HG02571 (cell line): Measurements from ENCODE around the gene CNTN5.
"Not testable (repeated sequence)": the region's sequence is repeated elsewhere in the genome, so short reads cannot be mapped to it uniquely, and the experiment has no call there.

Source experiments
- ATAC-seq: cut with Tn5 transposase; IDR thresholded peaks from one replicate; pipeline ENCODE4 v1.9.1; 2021; ENCODE audit warnings: mild to moderate bottlenecking, moderate library complexity; ENCODE audit not compliant: unreplicated experiment

CNTN5 gene

DNA sequence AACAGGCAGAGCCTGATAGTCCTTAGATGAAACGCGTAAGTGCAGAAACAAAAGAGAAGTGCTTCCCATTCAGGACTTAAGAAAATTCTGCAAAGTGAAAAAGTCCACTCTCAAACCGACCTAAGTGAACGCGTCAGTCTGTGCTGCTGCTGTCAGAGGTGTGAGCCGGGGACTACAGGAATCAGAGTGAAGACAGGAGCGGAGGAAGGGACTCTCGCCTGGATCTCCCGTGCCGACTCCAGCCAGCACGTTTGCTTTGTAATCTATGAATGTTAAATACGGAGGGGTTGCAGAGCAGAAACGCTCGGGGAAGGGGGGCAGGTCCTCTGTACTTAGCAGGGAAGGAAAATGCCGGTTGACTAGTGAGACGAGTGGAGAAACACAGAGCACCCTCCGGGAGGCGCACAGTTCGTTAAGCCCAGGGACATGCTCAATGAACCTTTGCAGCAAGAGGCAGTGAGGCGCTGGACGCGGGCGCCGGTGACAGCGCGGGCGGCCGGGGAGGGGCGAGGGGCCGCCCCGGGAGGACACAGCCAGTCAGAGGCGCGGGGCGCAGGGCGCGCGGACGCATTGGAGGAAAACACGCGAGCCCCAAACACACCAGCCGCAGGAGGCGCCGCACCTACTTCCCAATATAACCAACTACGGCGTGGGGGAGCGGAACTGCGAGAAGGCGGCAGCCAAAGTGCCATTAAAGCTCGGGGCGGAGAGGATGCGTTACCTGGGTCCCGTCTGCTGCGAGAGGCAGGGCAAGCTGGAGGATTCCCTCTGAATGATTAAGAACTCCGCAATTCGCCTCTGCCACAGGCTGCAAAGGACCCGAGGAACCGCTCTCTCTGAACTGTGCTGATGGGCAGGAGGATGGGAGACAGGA lies at the start of gene CNTN5:
TSS of gene CNTN5 (plus strand) at position 598 of the 874 bp plus-strand sequence.
- ATAC-seq: peak; percentile 51

DNA sequence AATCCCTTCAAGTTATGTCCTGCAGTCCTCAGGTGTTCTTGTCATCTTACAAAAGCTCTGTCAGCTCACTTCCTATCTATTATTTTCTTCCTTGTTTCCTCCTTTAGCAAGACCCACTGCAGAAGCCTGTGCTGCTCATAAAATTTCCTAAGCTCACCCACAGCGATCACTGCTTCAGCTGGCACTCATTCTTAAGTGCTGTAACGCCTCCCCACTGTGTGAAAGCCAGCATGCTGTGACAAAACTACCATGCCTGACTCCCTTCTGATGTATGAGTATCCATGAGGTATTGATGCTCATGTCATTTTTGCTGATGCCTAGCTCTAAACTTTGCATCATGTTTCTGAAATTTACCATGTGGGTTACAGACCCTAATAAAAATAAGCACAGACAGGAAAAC lies 41.5 kb upstream of the CNTN5 start:
- ATAC-seq: no peak

GRCh38 chr11:99015634-99016454 lies 4.9 kb upstream of the CNTN5 start:
- no peak for ATAC-seq

GRCh38 chr11:99019696-99020095 lies 1.1 kb upstream of the CNTN5 start:
- ATAC-seq: no peak

DNA sequence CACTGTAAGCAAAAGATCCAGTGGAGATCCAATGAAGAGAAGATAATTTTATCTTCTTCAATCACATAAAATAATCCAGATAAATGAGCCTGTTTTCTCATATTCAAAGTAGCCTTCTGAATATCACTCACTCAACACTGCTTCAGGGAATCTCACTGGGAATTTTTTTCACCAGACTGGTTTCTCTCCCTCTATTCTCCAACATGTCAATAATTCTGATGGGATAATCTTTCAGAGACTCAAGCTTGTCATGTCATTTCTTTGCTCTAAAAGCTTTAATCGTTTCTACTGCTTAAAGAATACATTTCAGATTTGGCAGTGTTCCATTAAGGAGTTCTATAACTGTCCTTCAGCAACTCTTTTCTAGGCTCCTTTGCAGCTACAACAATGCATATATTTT lies 16.3 kb downstream of the CNTN5 start:
- ATAC-seq: no peak

- no peak for ATAC-seq
Measured at GRCh38 chr11:99063331-99063730, 42.6 kb downstream of the CNTN5 start.

GRCh38 chr11:99065121-99065520 lies 44.4 kb downstream of the CNTN5 start:
- no peak for ATAC-seq

DNA sequence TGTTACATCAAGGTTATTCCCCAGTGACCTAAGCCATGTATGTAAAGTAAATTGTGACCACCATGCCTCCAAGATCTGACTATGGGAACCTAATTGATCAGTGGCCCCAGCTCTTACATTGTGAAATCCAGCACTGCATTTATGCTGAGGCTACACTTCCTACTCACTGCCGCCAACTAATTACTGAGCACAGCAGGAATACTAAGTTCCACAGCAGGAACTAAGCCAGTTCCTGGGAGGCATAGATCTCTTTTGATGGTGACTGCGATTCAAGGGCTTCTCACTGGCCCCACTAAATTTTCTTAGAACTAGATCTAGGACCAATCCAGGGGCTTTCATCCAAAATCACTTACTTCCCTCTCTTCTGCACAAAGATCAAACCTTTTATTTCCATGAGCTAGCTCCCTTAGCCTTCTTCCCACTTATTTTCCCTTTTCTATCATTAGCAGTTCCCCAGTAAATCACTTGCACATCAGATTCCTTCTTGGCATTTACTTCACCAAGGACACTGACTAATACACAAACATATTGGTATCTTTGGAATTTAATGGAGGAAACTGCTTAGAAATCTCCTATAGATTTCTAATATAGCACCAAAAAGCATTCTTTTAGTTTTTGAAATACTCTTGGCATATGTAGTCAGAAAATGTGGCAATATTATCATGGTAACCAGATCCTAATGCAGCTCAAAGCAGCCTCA lies 46.0 kb downstream of the CNTN5 start:
- no peak for ATAC-seq

- peak; percentile 41 for ATAC-seq
Measured at GRCh38 chr11:99068832-99069231, 48.1 kb downstream of the CNTN5 start.

GRCh38 chr11:99069856-99070444 lies 49.2 kb downstream of the CNTN5 start:
- ATAC-seq: peak; percentile 82

- no peak for ATAC-seq
Measured at GRCh38 chr11:99079576-99079975, 58.8 kb downstream of the CNTN5 start.

DNA sequence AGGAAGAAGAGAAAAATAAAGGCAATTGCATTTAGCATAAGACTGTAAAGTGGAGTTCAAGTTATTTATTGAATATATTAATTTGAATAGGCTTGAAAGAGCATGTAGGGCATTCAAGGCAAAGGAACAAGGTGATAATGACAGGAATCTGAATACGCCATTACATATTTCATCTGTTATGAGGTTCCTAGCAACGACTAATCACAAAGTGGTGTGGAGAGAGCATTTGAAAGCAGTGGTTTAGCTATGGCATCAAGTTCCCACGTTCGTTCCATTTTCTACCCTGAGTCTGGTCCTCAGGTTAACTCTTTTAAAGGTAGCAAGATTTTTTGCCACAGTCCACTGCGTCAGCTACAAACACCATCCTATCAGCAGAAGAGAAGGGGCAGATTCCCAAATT lies 59.4 kb downstream of the CNTN5 start:
- ATAC-seq: no peak

DNA sequence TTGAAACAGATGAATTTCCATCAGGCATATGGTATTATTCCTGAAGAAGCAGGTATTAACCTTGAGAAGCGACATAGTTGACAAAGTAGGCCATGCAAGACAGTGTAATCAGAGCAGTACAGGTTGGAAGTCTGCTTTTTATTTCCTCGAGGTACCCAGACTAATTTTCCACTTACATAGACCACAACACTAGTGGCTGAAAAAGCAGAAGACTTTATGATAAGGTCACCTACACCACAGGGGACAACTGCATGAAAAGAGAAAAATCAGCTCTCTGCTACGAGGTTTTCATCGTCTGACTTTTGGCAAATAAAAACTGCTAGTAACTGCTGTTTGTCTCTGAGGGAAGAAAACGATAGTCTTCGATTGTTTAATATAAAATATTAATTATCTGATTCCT lies 77.5 kb downstream of the CNTN5 start:
- ATAC-seq: no peak

DNA sequence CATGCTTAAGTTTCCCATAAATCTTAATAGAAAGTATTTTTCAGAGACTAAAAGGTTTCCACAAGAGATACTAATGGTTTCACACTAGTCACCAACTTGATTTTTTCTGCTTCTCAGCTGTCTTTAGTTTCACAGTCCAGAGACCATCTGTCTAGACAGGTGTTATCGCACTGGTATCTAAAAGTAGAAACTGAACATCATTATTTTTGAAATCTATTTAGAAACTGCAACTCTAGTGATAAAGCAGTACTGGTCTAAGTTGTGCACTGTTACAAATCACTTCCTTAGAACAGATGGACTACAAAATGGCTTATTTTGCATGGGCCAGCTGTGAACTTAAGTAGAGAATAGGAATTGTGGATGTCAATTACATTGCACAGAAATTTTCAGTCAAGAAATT lies 78.0 kb downstream of the CNTN5 start:
- peak; percentile 97 for ATAC-seq

- ATAC-seq: no peak
Measured at GRCh38 chr11:99117603-99118002, 96.9 kb downstream of the CNTN5 start.

DNA sequence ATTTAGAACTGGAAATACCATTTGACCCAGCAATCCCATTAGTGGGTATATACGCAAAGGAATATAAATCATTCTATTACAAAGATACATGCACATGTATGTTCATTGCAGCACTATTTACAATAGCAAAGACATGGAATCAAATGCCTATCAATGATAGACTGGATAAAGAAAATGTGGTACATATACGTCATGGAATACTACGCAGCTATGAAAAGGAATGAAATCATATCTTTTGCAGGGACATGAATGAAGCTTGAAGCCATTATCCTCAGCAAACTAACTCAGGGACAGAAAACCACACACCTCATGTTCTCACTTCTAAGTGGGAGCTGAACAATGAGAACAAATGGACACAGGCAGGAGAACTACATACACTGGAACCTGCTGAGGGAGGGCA lies 113.1 kb downstream of the CNTN5 start:
- ATAC-seq: not testable (repeated sequence)

GRCh38 chr11:99135508-99135907 lies 114.8 kb downstream of the CNTN5 start:
- ATAC-seq: no peak

DNA sequence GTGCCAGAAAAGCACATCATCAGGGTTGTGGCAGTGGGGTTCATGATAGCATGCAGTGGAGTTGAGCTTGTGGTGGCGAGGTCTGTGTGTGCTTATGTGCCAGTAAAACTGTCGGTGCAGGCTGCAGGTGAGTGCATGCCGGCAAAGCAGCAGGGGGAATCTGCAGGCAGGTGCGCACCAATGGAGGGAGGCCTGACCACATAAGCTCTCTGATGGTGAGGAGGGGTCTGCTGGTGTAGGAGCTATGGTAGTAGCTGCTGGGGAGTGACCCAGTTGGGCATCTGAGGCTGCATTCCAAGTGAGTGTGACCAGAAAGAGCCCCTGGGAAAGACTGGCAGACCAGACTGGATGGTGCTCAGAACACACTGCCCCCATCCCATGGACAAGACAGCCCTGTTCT lies 121.5 kb downstream of the CNTN5 start:
- no peak for ATAC-seq

- no peak for ATAC-seq
Measured at GRCh38 chr11:99148352-99148751, 127.6 kb downstream of the CNTN5 start.

DNA sequence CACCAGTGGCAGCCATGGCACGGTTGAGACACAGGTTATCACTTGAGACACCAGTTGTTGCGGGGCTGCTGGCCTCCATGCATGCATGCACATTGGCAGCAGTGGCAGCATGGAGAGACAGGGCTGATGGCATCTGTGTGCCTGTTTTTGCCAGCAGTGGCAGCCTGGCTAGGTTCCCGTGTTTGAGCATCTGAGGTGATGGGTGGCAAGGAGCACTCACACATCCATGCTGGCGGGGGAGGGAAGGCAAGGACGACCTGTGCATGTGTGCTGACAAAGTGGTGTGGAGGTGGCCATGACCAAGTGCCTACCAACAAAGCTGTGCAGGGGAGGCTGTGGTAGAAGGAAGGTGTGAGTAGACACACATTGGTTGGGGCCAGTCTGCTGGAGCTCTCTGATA lies 133.5 kb downstream of the CNTN5 start:
- ATAC-seq: no peak

- no peak for ATAC-seq
Measured at GRCh38 chr11:99160447-99160846, 139.7 kb downstream of the CNTN5 start.
